HG03342 (cell line): ENCODE measurements around the gene POU3F1.
"Not testable (repeated sequence)": the region's sequence is repeated elsewhere in the genome, so short reads cannot be mapped to it uniquely, and the experiment has no call there.

Source experiments
- ATAC-seq: cut with Tn5 transposase; IDR thresholded peaks from one replicate; pipeline ENCODE4 v1.9.1; 2021; ENCODE audit warnings: mild to moderate bottlenecking, moderate library complexity; ENCODE audit not compliant: unreplicated experiment

Gene POU3F1

GRCh38 chr1:38050397-38051078 lies 3.9 kb upstream of the POU3F1 start:
- ATAC-seq: no peak

GRCh38 chr1:38047603-38048141 lies 1.1 kb upstream of the POU3F1 start:
- ATAC-seq: no peak

GRCh38 chr1:38046884-38047602 lies 450 bp upstream of the POU3F1 start:
- ATAC-seq: peak; percentile 47

- ATAC-seq: peak; percentile 8
Observed at GRCh38 chr1:38045401-38046332, 926 bp downstream of the POU3F1 start.

- ATAC-seq: no peak
Observed at GRCh38 chr1:38044221-38045215, 2.1 kb downstream of the POU3F1 start.

GRCh38 chr1:38043036-38043747 lies 3.4 kb downstream of the POU3F1 start:
- ATAC-seq: no peak

GRCh38 chr1:38041936-38042834 lies 4.4 kb downstream of the POU3F1 start:
- no peak for ATAC-seq

- ATAC-seq: no peak
Observed at GRCh38 chr1:38039331-38040088, 7.1 kb downstream of the POU3F1 start.

GRCh38 chr1:38038861-38039260 lies 7.7 kb downstream of the POU3F1 start:
- no peak for ATAC-seq

GRCh38 chr1:38037221-38037939 lies 9.2 kb downstream of the POU3F1 start:
- ATAC-seq: no peak

- no peak for ATAC-seq
Observed at GRCh38 chr1:38034871-38035270, 11.7 kb downstream of the POU3F1 start.

GRCh38 chr1:38032992-38033391 lies 13.6 kb downstream of the POU3F1 start:
- not testable (repeated sequence) for ATAC-seq

GRCh38 chr1:38031513-38031866 lies 15.1 kb downstream of the POU3F1 start:
- no peak for ATAC-seq

GRCh38 chr1:38030596-38031512 lies 15.7 kb downstream of the POU3F1 start:
- ATAC-seq: no peak

- peak; percentile 43 for ATAC-seq
Observed at GRCh38 chr1:38029685-38030511, 16.7 kb downstream of the POU3F1 start.
